GM19455 (cell line): ENCODE measurements around the gene A2M.

ENCODE experiments used
- ATAC-seq: cut with Tn5 transposase; IDR thresholded peaks from one replicate; pipeline ENCODE4 v1.9.1; 2021; ENCODE audit not compliant: unreplicated experiment

Gene A2M

GRCh38 chr12:9099552-9100190 lies 16.0 kb downstream of the A2M start:
- no peak for ATAC-seq

GRCh38 chr12:9098463-9099026 lies 17.2 kb downstream of the A2M start:
- no peak for ATAC-seq

- no peak for ATAC-seq
Measured at GRCh38 chr12:9098115-9098452, 17.6 kb downstream of the A2M start.

GRCh38 chr12:9096563-9097176 lies 19.0 kb downstream of the A2M start:
- no peak for ATAC-seq

GRCh38 chr12:9095322-9095721 lies 20.4 kb downstream of the A2M start:
- ATAC-seq = no peak

GRCh38 chr12:9094512-9095206 lies 21.1 kb downstream of the A2M start:
- no peak for ATAC-seq

GRCh38 chr12:9091891-9092598 lies 23.7 kb downstream of the A2M start:
- ATAC-seq = no peak

- ATAC-seq = no peak
Measured at GRCh38 chr12:9090220-9090619, 25.5 kb downstream of the A2M start.

- no peak for ATAC-seq
Measured at GRCh38 chr12:9087087-9087835, 28.5 kb downstream of the A2M start.

- ATAC-seq = no peak
Measured at GRCh38 chr12:9086087-9086486, 29.6 kb downstream of the A2M start.

- no peak for ATAC-seq
Measured at GRCh38 chr12:9084417-9084816, 31.3 kb downstream of the A2M start.

- ATAC-seq = no peak
Measured at GRCh38 chr12:9083793-9084192, 31.9 kb downstream of the A2M start.

GRCh38 chr12:9081667-9082427 lies 33.9 kb downstream of the A2M start:
- ATAC-seq = no peak

- no peak for ATAC-seq
Measured at GRCh38 chr12:9079883-9080675, 35.6 kb downstream of the A2M start.

GRCh38 chr12:9079082-9079481 lies 36.6 kb downstream of the A2M start:
- no peak for ATAC-seq

GRCh38 chr12:9077152-9078031 lies 38.3 kb downstream of the A2M start:
- ATAC-seq = no peak

- no peak for ATAC-seq
Measured at GRCh38 chr12:9076733-9077132, 39.0 kb downstream of the A2M start.

GRCh38 chr12:9075138-9075535 lies 40.6 kb downstream of the A2M start:
- no peak for ATAC-seq
